Esophagus squamous epithelium (tissue), 4 donors: ENCODE data around the gene C12orf43.

Experiments used
- POLR2A ChIP-seq, 4 donors: fragments of 450-650 bp; IDR thresholded peaks; one replicate each; pipeline ENCODE4 v1.6.1; 2017; ENCODE audit warnings: antibody characterized with exemption in 4 of 4, mild to moderate bottlenecking in 4 of 4, moderate library complexity in 3 of 4
- TF ChIP-seq, protein P1 (sequence below), 6 experiments: fragments of 450-650 bp in 4 of 6; fragments of 200-600 bp in 2 of 6; sonication (generic) in 2 of 6; IDR thresholded peaks; one replicate each; pipeline ENCODE4 v1.5.1; 2016 to 2019; ENCODE audit warnings: antibody characterized with exemption in 6 of 6, mild to moderate bottlenecking in 4 of 6, moderate library complexity in 4 of 6

DNA sequence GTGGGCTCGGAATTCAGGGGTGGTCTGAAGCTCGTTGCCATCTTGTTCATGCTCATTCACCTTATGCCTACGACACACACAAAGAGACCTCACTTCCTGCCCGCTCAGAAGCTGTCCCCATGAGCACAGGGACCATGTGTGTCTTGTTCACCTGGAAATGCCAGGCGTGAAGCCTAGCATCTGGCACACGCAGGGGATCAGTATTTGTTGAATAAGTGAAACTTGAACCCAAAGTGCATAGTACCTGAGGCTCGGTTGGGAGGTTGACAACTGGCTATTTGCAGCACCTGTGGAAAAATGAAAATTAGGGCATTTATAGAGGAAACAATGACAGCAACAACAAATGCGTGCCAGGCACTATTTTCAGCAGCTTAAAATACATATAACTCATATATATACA is 5.4 kb downstream of the C12orf43 start:
- TF ChIP-seq POLR2A (IDR thresholded peaks at IDR 0.05) = no peak
- TF ChIP-seq, protein P1, sequence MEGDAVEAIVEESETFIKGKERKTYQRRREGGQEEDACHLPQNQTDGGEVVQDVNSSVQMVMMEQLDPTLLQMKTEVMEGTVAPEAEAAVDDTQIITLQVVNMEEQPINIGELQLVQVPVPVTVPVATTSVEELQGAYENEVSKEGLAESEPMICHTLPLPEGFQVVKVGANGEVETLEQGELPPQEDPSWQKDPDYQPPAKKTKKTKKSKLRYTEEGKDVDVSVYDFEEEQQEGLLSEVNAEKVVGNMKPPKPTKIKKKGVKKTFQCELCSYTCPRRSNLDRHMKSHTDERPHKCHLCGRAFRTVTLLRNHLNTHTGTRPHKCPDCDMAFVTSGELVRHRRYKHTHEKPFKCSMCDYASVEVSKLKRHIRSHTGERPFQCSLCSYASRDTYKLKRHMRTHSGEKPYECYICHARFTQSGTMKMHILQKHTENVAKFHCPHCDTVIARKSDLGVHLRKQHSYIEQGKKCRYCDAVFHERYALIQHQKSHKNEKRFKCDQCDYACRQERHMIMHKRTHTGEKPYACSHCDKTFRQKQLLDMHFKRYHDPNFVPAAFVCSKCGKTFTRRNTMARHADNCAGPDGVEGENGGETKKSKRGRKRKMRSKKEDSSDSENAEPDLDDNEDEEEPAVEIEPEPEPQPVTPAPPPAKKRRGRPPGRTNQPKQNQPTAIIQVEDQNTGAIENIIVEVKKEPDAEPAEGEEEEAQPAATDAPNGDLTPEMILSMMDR (IDR thresholded peaks at IDR 0.05) = no peak
